Subcutaneous adipose tissue (tissue), 4 donors: ENCODE measurements around the gene CYP26C1. TPM values are rescaled to one million over a fixed set of nuclear protein-coding genes. Genes with fewer than 3 reads are reported as not detected.

Experiments used
- CTCF ChIP-seq: fragments of 450-650 bp; IDR thresholded peaks from one replicate; pipeline ENCODE4 v1.5.1; 2016; ENCODE audit warnings: low read depth, mild to moderate bottlenecking, control low read depth, antibody characterized with exemption, moderate library complexity
- total RNA-seq, 4 donors: library from RNA; depleted of rRNA; stranded (reverse); fragments of >200 nt; gene quantifications; one replicate each; pipeline ENCODE4 v1.1.0, GENCODE V29; 2016

Gene CYP26C1
- total RNA-seq, 4 donors from 2014 or later: 0.19 to 0.22 TPM; not detected in 2

- TF ChIP-seq CTCF: no peak
These were observed 20.7 kb downstream of the CYP26C1 start for GRCh38 chr10:93081318-93081717.

- TF ChIP-seq CTCF: no peak
These were observed 21.2 kb downstream of the CYP26C1 start for GRCh38 chr10:93081834-93082233.

DNA sequence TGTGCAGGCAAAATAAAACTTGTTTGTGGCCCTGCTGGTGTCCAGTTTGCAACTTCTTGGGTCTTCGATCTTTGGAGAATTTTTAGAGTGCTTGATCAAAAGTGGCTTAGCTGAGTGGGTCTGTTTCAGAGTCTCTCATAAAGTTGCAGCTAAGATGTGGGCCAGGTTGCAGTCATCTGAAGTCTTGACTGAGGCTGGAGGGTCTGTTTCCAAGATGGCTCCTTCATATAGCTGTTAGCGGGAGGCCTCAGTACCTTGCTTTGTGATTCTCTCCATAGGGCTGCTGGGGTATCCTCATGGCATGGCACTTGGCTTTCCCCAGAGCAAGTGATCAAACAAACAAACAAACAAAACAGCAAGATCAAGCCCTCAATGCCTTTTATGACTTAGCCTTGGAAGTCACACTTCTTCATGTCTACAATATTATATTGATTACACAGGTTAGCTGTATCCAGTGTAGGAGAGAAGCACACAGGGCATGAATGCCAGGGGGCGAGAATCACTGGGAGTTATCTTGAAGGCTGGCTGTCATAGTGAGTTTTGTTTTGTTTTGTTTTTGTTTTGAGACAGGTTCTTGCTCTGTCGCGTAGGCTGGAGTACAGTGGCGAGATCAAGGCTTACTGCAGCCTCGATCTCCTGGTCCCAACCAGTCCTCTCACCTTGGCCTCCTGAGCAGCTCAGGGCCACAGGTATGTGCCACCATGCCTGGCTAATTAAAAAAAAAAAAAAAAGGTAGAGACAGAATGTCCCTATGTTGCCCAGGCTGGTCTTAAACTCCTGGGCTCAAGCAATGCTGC is 23.3 kb downstream of the CYP26C1 start:
- TF ChIP-seq CTCF: no peak

- TF ChIP-seq CTCF: no peak
These were observed 24.8 kb downstream of the CYP26C1 start for GRCh38 chr10:93085272-93085859.

DNA sequence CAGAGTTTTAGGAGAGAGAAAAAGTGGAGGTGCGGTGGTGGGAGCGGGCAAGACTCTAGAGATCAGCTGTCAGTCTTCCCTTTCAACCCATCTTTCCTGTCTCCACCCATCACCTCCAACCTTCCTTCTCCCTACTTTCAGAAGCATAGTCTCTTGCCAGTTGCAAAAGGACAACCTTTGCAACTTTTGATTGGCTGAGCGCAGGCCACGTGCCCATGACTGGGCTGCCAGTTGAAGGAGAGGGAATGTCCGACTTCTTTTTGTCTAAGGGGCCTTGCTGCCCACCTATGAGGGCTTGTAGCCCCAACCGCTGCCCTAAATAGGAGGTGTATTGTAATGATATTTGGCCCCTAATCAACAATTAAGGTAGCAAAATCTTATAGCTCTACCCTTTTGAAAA is 25.7 kb downstream of the CYP26C1 start:
- TF ChIP-seq CTCF: no peak

- no peak for TF ChIP-seq CTCF
These were observed 27.2 kb downstream of the CYP26C1 start for GRCh38 chr10:93087846-93088245.

DNA sequence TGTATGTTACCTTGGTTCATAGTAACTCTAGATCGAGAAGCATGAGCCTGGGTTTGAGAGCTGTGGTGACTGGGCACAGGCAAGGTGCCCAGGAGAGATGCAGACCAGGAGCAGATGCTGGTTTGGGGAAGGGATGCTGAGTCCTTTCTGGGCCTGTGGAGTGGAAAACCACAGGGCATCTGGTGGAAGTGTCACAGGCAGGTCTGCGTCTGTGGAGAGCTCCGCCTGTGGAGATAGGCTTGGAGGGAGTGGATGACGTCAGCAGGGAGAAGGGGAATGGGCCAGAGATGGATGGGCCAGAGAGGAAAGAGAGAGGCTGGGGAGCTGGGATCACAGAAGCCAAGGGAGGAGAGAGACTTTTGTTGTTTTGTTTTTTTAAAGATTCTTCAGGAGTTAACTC is 27.9 kb downstream of the CYP26C1 start:
- TF ChIP-seq CTCF: no peak
